Measurements from ENCODE around the gene CPB1.

Gene CPB1

DNA sequence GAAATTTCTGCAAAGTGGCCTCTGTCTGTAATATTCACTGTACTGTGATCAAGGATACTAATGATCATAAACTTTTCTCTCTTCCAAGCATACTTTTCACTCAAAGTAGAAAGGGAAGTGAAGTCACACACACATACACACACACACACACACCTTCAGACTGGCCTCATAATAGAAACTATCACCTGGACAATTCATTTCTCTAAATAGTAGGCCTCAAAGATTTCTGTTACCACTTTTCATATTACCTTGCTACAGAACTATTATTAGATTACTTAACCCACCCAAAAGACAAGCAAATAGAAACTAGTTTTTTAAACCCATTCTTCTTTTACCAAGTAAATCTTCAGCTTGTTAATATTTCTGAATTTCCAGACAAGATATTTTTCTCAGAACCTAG, 12.2 kb downstream of the CPB1 start:
- no peak for DNase-seq

- DNase-seq = no peak
Observed at GRCh38 chr3:148840451-148840850, 12.8 kb downstream of the CPB1 start.

GRCh38 chr3:148845756-148846395, 18.3 kb downstream of the CPB1 start:
- DNase-seq = no peak

- no peak for DNase-seq
Observed at GRCh38 chr3:148847351-148847750, 19.7 kb downstream of the CPB1 start.

DNA sequence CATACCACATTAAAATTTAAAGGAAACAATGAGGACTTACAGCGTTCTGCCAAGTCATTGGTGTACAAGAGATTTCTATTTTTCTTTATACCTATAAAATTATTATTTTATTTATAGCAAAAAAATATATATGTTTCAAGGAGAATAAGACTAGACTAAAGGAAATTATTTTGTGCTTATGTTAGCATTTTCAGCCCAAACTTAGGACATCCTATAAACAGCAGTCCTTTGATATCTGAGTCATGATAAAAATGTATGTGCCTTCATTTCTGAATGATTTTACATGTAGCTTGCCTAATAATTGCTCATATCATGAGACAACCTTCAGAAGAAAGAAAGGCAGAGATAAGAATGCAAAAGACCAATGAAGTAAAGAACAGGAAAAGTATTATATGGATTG, 20.8 kb downstream of the CPB1 start:
- no peak for DNase-seq

DNA sequence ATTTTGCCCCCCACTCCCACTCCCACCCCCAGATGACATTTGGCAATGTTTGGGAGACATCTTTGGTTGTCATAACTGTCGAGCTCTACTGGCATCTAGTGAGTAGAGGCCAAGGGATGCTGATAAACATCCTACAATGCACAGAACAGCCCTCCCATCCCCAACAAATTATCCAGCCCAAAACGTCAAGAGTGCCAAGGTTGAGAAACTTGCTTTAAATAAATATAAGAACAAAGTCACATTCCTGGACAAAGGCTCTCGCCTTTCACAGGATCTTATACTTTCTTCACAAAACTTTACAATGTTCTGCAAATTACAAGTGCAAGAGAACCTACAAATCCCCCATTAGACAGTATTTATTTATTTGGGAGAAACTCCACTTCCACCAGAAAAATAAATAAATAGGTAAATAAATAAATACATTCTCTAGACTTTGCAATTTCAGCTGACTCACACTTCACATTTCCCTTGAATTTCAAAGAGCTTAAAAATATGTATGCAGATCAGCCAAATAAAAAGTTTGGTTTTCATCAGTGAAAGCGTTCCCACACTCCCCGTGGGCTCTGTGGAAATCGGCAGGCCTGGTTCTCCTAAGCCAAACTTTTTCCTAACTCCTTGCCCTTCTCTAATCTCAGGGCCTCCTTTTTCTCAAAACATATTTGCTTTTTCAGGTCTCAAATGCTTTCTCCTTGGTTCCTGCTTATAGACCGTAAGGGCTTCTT, 24.8 kb downstream of the CPB1 start:
- no peak for DNase-seq

GRCh38 chr3:148853076-148853475, 25.5 kb downstream of the CPB1 start:
- DNase-seq = no peak

DNA sequence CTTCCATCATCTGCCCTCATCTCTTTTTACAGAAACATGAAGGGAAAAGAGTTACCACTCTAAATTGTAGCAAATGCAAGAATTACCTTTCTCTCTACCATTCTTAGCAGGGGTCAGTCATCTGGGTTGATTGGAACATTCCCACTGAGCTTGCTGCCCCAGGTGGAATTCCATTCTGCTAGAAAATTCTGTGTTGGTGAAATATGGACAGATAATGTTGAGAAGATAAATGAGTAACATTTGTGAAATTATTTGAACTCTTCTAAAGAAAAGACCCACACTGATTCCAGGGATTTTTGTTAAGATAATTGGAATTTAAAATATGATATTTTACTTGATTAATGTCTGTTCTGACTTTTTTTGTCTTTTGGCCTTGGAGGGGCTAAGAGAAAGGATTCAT, 26.4 kb downstream of the CPB1 start:
- DNase-seq = no peak

GRCh38 chr3:148856384-148856783, 28.8 kb downstream of the CPB1 start:
- no peak for DNase-seq

DNA sequence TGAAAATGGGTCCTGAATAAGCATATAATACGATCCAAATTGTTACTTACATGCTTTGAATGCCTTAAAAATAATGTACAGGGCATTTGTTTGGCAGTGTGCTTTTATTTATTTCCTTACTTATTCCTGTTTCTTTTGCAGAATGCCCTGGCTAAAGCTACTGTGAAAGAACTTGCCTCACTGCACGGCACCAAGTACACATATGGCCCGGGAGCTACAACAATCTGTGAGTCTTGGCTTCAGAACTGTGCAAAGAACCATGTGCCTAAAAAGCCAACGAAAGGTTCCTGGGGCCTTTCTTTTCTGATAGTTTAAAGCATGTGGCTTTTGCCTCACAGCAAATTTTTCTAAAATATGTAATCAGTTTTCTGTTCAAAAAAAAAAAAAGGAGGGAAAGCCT, 29.7 kb downstream of the CPB1 start:
- no peak for DNase-seq

DNA sequence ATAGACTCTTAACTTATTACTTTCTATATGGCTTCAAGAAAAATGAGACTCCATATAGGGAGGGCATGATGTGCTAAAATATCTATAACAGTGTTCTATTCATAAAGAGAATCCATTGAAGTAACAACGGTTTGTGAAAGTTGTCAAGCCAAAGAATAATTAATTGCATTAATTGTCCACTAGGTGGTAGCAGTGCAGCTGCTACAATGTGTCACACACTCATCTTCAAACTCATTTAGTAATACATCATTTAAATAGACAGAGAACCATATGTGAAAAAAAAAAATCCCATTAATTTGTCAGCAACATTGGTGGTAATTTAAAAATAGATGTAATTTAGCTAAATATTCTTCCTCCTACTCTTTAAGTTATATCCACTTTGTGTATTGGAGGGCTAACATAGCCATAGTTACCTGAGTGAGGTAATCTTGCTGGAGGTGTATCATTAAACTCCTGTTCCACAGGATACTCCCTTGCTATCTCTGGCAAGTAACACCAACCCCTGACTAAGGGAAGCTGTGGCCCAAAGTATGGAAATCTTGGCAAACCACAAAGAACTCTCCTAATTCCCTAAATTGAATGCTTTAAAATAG, 33.8 kb downstream of the CPB1 start:
- DNase-seq = no peak

GRCh38 chr3:148863297-148863696, 35.7 kb downstream of the CPB1 start:
- DNase-seq = no peak

GRCh38 chr3:148863814-148864213, 36.2 kb downstream of the CPB1 start:
- DNase-seq = no peak

DNA sequence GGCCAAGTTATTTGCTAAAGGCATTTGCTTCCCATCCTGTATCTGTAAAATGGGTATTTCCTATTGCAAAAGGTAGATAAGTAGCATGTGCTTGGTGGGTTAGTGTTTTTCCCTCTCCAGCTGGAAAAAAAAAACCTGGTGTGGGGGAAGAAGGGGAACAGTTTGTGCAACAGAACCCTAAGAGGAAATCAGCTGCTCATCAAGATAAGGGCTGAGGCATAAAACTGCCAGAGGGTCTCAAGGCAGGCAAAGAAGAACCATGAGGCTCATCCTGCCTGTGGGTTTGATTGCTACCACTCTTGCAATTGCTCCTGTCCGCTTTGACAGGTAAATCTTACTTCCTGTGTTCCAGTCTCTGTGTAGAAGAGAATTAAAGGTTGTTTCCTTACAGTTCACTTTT, 37.4 kb downstream of the CPB1 start, which contains the start of gene CPA3:
Gene CPA3, plus strand, starts transcription at position 248 of the 400 bp plus-strand sequence. Its CDS starts 12 bp downstream, at position 260.
- DNase-seq = no peak

DNA sequence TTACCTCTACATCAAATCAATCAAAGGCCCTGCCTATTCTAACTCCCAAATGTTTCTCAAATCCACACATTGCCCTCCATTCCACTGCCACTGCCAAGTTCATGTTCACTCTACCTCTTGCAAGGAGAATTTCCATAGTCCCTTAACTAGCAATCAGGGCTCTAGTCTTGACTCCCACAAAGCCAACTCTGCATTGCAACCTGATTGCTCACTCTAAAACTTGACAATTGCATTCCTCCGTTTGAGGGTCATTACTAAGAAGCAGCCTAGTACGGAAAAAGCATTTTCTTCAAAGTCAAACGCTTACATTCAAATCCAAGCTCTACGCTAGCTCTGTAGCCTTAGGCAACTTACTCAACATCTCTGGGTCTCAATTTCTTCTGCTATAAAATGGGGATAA, 38.6 kb downstream of the CPB1 start:
- DNase-seq = no peak

DNA sequence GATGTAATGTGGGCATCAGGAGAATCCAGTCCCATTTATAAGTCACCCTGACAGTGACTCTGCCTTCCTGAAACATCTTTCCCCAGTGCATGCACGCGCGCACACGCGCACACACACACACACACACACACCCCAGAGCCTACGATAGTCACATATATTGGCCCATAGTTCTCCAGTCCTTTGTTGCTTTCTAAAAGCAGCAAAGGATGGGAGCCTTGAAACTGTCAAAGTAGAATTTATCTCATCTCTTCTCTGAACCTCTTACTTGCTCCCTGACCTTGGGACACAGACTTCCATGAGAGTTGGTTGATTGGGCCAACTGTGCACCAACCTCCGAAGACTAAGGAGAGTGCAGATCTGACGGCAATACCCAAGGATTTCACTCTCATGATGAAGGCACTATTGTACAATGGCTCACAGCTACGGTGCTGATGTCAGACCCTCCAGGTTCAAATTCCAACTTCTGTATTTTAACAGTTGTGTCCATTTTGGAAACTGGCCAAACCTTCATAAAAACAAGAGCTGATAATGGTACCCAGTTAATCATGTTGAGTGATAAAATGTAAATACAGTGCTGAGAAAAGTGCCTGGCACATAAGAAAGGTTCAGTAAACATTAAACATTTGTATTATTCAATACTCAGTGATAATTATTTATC, 45.8 kb downstream of the CPB1 start:
- no peak for DNase-seq

GRCh38 chr3:148873977-148874376, 46.4 kb downstream of the CPB1 start:
- DNase-seq = no peak

DNA sequence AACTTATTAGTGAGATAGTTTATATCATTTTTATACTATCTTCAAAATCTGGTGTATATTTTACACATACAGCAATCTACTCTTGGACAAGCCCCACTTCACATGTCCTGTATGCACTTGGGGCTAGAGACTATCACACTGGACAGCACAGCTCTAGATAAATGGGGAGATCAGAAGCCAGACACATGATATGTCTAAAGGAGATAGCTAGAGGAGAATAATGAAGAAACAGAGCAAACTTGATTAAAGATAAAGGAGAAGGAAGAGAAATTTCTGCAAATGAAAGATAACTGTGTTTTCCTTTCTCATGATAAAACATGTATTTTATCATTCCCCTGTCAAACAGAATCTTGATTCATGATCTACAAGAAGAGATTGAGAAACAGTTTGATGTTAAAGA, 50.5 kb downstream of the CPB1 start:
- no peak for DNase-seq

DNA sequence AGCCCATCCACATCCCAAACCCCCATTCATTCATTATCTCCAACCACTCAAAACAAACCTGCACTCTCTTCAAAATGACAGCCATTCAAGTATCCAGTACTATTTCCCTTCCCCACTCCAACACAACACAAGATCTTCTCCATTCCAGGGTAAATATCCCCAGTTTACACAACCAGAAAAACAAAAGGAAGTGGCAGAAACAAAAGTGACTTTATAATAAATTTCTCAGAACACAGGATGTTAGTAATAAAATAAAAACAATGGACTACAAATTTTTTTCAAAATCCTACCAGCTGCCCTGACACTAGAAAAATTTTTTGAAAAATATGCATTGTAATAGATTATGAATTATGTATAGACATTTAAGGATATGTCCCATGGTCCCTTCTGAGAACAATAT, 51.6 kb downstream of the CPB1 start:
- no peak for DNase-seq

- DNase-seq = no peak
Observed at GRCh38 chr3:148880681-148881080, 53.1 kb downstream of the CPB1 start.

GRCh38 chr3:148881286-148881685, 53.7 kb downstream of the CPB1 start:
- no peak for DNase-seq

GRCh38 chr3:148882288-148882687, 54.7 kb downstream of the CPB1 start:
- no peak for DNase-seq

DNA sequence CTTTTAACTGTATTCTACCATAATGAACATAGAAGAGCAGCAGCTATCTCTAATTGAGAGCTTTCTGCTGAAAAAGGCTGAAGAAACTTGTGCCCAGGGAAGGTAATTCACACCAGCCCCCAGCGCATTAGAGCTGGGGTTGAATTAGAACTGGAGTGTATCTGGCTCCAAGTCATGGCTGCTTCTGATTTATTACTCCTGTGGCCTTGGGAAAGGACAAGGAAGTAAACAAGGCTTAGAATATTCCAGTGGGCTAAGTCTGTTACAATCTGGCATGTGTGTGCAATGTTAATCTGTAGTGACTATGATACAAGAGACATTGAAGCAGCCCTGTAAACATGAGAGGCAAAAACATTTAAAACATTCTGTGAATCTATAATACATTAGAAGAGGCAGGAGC, 55.6 kb downstream of the CPB1 start:
- DNase-seq = no peak

DNA sequence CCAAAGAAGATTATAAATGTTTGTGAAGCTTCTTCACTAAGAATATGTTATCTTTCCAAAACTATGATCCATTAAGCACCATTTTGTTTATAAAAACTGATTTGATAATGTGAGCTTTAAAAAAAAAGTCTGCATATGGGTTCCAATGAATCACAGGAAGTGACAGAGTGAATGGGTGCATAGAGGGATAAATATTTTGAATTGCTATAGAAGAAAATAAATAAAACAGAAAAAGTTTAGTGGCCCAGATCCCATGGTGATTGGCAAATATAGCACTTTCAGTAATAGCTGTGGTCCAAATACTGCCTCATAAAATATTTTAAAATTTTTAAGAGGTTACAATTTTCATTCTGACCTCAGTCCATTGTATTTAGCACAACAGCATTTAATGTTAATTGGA, 56.6 kb downstream of the CPB1 start:
- no peak for DNase-seq

Data from NCI-H524 treated with DMSO at 0.1 percent for 48 hours (cell line).